Neural cell (in vitro differentiated cells): ENCODE results near the gene RIC1.

Experiments
- EP300 ChIP-seq: fragments of 450-650 bp; conservative IDR thresholded peaks from 2 replicates; pipeline ENCODE4 v1.6.1; 2014; ENCODE audit warnings: antibody characterized with exemption, mild to moderate bottlenecking, moderate library complexity; ENCODE audit not compliant: poor library complexity, severe bottlenecking
- EZH2 ChIP-seq: fragments of 200-600, 300-800 bp; shearing (Covaris generic), sonication (generic); IDR thresholded peaks from 2 replicates; pipeline ENCODE4 v1.6.1; 2014; ENCODE audit warnings: antibody characterized with exemption, low read length, borderline replicate concordance, mild to moderate bottlenecking; ENCODE audit not compliant: insufficient read depth, poor library complexity, severe bottlenecking
- MXI1 ChIP-seq: fragments of 450-650 bp; conservative IDR thresholded peaks from 2 replicates; pipeline ENCODE4 v1.6.1; 2014; ENCODE audit warnings: antibody characterized with exemption, mild to moderate bottlenecking; ENCODE audit not compliant: poor library complexity, severe bottlenecking
- POLR2AphosphoS5 ChIP-seq: IDR thresholded peaks from 2 replicates; pipeline ENCODE4 v1.6.1; 2012
- RAD21 ChIP-seq: fragments of 450-650 bp; conservative IDR thresholded peaks from 2 replicates; pipeline ENCODE4 v1.6.1; 2014; ENCODE audit warnings: antibody characterized with exemption, mild to moderate bottlenecking, moderate library complexity
- TAF1 ChIP-seq: IDR thresholded peaks from 2 replicates; pipeline ENCODE4 v1.6.1; 2012; ENCODE audit warnings: low read depth
- TF ChIP-seq, protein P1 (sequence below): fragments of 450-650 bp; IDR thresholded peaks from 2 replicates; pipeline ENCODE4 v1.5.1; 2014; ENCODE audit warnings: antibody characterized with exemption, mild to moderate bottlenecking, moderate library complexity; ENCODE audit not compliant: poor library complexity, severe bottlenecking
- TF ChIP-seq, protein P2 (sequence below): IDR thresholded peaks from 2 replicates; pipeline ENCODE4 v1.6.1; 2012; ENCODE audit warnings: borderline replicate concordance

DNA sequence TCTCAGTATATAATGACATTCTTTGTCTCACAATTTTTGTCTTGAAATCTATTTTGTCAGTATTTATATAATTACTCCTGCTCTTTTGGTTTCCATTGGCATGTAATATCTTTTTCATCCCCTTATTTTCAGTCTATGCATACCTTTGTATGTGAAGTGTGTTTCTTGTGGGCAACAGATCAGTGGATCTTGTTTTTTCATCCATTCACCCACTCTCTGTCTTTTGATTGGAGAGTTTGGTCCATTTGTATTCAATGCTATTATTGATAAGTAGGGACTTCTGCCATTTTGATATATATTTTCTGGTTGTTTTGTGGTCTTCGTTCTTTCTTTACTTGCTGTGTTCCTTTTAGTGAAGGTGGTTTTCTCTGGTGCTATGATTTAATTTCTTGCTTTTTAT lies 10.9 kb downstream of the RIC1 start:
- TF ChIP-seq, protein P1, sequence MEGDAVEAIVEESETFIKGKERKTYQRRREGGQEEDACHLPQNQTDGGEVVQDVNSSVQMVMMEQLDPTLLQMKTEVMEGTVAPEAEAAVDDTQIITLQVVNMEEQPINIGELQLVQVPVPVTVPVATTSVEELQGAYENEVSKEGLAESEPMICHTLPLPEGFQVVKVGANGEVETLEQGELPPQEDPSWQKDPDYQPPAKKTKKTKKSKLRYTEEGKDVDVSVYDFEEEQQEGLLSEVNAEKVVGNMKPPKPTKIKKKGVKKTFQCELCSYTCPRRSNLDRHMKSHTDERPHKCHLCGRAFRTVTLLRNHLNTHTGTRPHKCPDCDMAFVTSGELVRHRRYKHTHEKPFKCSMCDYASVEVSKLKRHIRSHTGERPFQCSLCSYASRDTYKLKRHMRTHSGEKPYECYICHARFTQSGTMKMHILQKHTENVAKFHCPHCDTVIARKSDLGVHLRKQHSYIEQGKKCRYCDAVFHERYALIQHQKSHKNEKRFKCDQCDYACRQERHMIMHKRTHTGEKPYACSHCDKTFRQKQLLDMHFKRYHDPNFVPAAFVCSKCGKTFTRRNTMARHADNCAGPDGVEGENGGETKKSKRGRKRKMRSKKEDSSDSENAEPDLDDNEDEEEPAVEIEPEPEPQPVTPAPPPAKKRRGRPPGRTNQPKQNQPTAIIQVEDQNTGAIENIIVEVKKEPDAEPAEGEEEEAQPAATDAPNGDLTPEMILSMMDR, result no peak
- no peak for TF ChIP-seq EZH2
- no peak for TF ChIP-seq POLR2AphosphoS5
- no peak for TF ChIP-seq MXI1
- no peak for TF ChIP-seq RAD21
- TF ChIP-seq, protein P2, sequence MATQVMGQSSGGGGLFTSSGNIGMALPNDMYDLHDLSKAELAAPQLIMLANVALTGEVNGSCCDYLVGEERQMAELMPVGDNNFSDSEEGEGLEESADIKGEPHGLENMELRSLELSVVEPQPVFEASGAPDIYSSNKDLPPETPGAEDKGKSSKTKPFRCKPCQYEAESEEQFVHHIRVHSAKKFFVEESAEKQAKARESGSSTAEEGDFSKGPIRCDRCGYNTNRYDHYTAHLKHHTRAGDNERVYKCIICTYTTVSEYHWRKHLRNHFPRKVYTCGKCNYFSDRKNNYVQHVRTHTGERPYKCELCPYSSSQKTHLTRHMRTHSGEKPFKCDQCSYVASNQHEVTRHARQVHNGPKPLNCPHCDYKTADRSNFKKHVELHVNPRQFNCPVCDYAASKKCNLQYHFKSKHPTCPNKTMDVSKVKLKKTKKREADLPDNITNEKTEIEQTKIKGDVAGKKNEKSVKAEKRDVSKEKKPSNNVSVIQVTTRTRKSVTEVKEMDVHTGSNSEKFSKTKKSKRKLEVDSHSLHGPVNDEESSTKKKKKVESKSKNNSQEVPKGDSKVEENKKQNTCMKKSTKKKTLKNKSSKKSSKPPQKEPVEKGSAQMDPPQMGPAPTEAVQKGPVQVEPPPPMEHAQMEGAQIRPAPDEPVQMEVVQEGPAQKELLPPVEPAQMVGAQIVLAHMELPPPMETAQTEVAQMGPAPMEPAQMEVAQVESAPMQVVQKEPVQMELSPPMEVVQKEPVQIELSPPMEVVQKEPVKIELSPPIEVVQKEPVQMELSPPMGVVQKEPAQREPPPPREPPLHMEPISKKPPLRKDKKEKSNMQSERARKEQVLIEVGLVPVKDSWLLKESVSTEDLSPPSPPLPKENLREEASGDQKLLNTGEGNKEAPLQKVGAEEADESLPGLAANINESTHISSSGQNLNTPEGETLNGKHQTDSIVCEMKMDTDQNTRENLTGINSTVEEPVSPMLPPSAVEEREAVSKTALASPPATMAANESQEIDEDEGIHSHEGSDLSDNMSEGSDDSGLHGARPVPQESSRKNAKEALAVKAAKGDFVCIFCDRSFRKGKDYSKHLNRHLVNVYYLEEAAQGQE, result no peak
- TF ChIP-seq TAF1, result no peak
- no peak for TF ChIP-seq EP300
